HG02763 (cell line): Measurements from ENCODE around the gene KRT24.

Source experiments
- ATAC-seq: cut with Tn5 transposase; IDR thresholded peaks from one replicate; pipeline ENCODE4 v1.9.1; 2021; ENCODE audit warnings: mild to moderate bottlenecking, moderate library complexity; ENCODE audit not compliant: unreplicated experiment

KRT24 gene

DNA sequence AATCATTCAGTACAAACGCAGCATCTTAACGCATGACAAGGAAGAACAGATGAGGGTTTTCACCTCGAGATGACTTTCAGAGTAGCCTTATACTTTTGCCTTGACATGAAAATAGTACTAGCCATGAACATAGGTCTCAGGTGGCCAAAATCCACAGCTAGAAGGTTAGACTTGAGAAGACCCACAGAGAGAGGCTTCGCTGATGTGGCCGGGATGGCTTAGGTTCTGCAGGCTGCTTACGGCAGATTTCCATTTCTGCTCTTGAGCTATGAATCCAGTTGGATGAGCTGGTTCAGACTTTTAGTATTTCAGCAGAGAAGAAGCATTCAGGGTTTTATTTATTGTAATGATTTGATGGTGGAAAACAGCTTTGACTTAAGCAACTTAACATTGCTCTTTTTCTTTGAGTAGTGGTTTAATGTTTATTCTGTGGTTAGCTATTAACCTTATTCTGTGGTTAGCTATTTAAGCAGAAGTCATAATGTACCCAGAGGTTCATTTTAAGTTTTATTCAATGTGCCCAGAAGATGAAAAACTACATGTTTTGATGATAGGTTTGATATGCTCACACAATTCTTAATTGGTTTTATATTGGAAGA, 7.6 kb downstream of the KRT24 start:
- no peak for ATAC-seq

DNA sequence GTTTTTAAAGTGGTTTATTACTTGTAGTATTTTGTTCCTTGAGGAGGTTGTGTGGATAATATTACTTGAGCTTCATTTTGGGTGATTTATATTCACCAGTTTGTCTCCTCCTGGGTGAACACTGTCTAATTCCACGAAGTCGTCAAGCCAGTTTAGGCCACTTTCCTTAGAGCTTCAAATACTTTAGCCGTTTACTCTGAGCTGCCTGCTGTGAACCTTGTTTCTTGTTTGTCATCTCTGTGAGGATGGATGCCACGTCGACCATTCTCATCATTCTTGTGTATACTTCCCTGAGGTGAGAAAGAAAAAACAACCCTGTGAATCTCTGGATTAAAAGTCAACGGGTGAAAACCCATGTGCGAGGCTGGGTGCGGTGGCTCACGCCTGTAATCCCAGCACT, 9.0 kb downstream of the KRT24 start:
- ATAC-seq: no peak

DNA sequence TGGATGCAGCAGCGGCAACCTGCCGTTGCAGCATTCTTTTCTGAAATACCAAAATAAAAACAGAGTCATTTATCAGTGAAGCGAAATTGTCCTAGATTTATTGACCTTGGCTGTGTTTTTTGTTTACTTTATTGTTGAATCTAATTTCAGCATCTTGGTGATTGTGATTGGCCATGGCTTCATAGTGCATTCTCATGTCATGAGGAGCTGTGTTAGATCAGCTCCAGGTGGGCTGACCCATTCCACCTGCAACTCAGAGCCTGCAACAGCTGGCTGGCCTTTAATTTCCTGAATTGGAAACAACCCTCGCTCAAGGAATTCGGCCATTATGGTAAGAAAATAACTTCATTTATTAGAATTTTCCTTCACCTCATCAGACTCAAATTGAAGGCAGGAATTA, 16.4 kb downstream of the KRT24 start:
- no peak for ATAC-seq

DNA sequence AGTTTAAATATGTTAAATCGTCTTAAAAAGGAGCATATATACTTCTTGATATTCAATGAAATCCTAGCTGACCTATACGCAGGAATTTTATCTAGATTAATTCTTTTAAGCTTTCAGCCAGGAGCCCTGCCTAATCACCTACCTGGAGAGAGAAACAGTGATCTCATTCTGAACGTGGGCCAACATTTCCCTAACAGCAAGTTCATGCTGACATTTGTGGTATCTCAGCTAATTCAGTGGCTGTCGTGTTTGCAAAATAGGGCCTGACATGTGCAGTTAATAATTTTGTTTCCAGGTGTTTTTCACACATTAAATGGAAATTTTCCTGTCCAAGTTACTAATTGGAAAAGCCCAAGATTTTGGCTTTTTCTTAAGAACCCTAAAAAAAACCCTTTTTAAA, 17.4 kb downstream of the KRT24 start:
- no peak for ATAC-seq

DNA sequence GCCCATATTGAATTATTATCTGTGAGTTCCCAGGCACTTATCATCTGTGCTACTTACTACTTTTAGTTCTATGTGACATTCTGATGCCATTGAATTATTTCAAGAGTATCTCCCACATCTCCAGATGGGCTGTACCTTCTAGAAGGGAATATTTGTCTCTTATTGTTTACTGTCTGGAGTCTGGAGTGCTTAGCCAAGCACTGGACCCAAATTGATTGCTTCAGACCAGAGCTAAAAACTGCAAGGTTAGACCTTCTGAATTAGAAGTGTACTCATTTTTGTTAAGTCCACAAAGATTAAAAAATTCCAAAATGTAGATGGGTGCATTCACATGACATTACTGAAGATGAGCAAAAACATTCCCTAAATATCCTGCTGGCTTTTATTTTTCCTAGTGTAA, 22.6 kb downstream of the KRT24 start:
- no peak for ATAC-seq

DNA sequence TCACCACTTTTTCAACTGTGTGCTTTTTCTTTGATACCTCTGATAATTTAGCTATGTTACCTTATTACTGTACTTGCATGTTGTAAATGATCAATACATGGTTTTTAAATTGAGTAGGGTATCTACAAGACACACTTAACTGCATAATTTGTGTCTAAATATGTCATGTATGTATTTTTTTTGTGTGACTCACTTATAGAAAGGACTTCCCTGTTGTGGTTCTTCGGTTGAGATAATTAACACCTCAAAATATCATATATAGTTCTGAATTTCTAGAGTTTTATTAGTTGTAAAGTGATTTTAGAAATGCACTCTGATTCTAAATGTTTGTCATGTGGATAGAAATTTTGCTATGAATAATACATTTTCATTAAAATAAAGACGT, 24.0 kb downstream of the KRT24 start:
- no peak for ATAC-seq

DNA sequence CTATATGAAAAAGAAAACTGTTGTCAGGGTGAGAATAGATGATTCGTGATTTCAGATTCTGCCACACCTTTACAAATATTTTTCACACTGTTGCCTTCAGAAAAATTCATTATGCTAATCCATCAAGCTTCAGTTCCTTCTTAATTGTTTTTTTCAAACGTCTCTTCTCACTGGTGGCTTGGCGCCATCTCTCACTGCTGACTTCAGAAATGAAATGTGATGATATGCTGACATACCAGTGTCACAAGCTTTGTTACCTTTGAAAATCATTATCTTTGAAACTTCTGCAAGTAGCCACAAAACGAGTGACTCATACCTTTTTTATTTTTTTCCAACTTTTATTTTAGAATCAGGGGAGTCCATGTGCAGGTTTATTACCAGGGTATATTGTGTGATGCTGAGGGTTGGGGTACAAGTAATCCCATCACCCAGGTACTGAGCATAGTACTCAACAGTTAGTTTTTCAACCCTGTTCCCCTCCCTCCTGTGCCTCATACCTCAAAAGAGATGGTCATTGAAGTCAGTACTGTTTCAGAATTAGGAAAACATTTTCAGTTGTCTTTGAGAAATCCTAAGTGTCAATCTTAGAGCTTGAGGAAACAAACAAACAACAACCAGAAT, 24.5 kb downstream of the KRT24 start:
- ATAC-seq: no peak

DNA sequence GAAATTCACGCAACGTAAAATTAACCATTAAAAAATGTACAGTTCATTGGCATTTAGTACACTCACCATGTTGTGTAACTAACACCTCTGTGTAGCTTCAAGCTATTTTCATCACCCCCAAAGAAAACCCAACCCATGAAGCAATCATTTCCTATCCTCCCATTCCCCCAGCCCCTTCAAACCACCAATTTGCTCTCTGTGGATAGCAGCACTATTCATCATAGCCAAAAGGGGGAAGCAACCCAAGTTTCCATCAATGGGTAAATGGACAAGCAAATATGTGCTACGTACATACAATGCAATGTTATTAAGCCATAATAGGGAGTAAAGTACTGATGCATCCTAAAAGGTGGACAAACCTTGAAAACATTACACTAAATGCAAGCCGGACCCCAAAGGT, 27.6 kb downstream of the KRT24 start:
- ATAC-seq: no peak

DNA sequence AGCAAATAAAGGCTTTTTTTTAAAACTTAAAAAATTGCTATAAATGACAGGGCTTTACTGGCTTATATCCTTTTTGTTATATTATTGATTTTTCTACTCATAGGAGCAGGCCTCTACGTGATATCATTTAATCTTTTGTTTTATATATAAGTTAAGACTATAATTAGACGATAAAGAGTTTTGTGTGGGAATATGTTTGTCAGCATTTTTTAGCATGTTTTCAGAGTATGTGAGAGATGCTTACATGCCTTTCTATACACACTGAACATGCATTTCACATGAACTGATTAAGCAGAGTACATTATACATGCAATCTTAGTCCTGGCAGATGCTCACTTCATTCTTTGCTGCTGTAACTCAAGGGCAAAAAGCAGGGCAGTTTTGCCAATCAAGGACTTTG, 30.9 kb downstream of the KRT24 start:
- ATAC-seq: no peak

DNA sequence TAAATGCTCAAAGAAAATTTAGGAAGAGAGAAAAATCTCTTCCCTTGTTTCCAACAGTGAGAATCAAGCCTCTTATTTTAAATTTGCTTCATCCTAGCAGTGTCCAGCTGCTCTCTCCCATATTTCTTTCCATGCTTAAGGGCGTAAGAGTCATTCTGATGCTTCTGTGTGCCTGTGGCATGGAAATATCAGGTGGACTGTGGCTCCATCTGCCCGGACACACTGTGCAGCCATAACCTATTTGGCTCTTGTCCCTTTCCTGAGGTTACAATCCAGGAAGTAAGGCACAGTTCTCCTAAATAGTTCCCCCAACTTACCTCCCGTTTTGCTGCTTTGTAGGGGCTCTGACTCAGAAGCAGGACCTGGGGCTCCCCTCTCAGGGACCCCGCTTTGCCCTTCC, 32.3 kb downstream of the KRT24 start:
- no peak for ATAC-seq

DNA sequence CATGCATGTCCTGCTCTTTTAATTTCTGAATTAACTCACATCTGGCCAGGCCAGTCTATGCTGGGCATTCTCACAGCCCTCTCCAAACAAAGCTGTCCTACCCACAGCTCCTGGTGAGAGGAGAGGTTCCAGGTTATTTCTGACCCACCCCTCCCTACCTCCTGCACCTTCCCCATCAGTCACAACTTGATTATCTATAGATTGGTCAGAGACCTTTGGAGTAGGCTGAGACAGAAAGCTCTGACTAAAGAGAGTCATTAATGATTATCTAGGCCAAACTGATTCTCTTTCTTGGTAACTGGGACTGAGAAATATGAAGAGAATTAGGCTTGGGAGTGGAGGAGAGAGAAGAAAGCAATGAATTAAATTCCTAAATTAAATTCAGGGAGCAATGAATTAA, 37.2 kb downstream of the KRT24 start:
- no peak for ATAC-seq

DNA sequence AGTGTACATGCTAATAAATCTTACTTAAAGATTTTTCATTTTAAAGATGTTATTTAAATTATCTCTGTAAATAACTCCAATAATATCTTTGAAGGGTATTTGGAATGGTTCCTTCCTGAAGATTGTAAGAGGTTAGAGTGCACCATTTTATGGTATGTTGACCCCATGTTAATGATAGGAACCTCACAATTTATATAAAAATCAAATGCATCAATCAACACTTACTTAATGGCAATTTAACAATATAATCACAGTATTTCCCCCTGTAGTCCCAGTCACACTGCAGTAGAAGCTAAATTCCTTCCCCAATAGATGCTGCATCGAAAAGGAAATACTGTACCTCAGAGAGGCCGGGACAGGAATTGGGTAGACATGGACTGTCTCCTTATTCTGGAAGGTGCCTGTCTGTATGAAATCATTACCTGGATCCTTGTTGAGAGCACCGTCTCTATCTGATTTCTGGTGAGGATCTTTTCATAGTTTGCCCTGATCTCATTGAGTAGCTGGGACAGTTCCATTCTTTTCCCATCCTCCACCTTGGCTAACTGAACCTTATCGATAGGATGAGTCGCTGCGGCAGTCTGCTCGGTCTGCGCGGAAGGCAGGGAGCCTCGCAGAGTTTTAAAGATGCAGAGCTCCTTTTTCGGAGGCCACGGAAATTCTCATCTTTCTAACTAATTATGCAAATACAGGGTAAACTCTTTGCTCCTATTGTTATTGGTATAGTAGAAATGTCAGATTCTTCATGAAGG, 38.8 kb downstream of the KRT24 start, which contains the start of gene KRT222:
Gene KRT222, minus strand, starts transcription at position 596 of the 752 bp plus-strand sequence. Its CDS starts 78 bp downstream, at position 518.
- no peak for ATAC-seq

DNA sequence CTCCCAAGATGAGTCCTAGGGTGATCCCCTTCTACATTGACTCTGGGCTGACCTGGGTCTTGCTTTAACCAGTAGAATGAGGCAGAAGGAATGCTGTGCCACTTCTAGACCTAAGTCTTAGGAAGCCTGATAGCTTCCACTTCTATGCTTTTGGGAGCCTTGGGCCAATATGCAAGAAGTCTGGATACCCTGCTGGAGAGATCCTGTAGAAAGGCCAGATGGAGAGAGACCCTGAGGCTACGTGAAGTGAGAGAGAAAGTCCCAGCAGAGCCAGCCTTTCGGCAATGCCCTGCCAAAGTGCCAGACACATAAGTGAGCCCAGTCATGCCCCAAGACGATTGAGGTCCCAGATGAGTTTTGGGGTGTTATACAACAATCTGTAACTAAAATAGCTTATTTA, 40.3 kb downstream of the KRT24 start:
- ATAC-seq: no peak

DNA sequence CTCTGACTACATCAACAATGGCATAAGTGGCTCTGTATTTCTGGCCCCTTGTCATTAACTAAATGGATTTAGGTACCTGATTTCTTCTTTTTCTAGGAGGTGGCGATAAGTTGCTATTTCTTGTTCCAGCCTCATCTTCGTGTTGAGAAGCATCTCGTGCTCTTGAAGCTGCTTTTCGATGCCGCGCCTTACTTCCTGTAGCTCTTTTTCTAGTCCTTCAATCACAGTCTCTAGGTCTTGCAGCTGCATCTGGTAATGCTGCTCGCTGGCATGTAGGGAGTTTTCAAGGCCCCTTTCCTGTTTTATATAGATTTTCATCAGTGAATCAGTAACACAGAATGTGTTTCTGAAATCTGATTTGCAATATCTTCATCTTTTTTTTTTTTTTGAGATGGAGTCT, 43.6 kb downstream of the KRT24 start:
- no peak for ATAC-seq

DNA sequence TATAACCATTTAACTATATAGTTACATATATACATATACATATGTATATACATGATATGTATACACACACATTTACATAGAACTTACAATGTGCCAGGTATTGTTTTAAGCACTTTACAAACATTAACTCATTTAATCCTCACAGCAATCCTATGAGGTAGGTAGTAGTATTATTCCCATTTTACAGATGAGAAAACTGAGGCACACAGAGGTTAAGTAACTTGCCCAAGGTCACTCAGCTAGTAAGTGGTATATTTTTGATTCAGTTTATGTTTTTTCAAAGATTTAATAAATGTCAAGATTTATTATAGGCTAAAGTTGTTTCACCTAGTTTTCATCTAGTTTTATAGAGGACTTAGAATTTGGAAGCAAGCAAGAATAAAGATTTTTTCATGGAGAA, 45.2 kb downstream of the KRT24 start:
- ATAC-seq: no peak

DNA sequence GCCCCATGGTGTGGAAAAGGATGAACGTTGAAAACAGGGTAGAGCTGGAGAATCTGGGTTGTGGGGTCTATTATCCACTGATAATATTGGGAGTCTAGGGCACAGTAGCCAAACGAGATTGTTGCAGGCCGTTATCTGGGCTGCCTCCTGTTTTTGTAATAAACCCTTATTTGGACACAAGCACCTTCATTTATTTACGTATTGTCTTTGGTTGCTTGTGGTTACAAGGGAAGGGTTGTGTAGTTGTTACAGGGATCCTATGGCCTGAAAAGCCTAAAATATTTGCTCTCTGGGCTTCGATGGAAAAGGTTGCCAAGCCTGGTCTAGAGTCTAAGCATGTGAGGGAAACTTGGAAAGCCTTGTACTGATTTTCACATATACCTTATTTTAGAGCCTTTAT, 51.6 kb downstream of the KRT24 start:
- no peak for ATAC-seq

DNA sequence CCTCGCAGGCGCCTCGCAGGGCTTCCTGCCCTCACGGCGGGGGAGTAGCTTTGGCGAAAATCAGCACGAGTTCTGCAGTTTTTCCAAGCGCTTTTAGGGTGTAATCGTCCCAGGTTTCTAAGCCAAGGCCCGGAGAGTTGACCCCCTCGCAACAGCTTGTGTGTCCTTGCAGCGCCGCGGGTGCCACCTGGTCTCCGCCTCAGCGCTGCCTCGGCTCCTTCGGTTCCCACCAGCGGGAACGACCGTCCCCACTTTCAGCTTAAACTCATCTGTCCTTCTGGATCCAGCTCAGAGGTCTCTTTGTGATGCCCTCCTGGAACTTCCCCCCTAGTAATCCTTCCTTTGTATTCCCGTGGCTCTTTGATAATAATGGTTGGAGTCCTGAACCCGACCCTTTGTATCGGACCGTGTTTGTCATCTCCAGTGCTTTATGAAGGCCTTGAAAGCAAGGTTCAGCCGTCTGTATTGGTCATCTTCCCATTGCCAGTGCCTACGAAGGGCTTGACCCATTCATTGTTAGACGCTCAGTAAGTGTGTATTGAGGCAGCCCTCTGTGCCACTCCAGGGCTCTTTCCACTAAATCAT, 55.1 kb downstream of the KRT24 start:
- peak; percentile 6 for ATAC-seq
